SK-N-MC (cell line): ENCODE data around the gene LIMS2.

Experiments used
- EZH2 ChIP-seq: fragments of 200-600 bp; sonication (generic); IDR thresholded peaks from one replicate; pipeline ENCODE4 v1.6.1; 2017; ENCODE audit warnings: antibody characterized with exemption
- FOXP2 ChIP-seq: optimal IDR thresholded peaks from 2 replicates; pipeline ENCODE3; 2011; ENCODE audit warnings: mild to moderate bottlenecking, moderate library complexity; ENCODE audit not compliant: insufficient read depth; ENCODE audit errors: extremely low read length, control extremely low read depth

DNA sequence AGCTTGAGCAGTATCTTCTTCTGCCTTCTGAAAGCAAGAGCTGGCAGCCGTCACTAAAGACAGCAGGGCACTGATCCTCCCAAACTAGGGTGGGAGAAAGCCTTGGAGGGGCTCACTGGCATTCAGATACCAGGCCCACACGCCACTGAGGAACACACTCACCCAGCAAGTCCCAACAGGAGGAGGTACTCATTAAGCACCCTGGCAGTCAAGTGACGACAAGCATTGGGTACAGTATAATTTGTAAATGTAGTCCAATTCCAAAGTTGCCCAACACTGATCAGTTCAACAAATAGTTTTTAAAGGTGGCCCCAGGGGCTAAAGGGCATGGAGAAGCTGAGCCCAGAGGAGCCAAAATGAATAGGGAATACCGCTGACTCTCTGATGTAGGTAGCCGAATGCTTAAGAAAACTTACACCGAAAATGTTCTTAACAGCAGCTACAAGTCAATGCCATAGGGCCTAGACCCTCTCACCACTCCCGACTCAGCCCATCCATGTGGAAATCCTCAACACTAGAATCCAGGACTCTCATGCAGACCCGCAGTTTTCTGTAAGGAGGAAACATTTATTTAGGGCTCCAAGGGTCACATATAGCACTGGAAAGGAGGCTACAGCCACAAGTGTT lies 9.9 kb downstream of the LIMS2 start:
- TF ChIP-seq EZH2 = no peak
- no peak for TF ChIP-seq FOXP2
